B cell (primary cell): ENCODE data around the gene NOP16. TPM values are rescaled to one million over a fixed set of nuclear protein-coding genes. Genes with fewer than 3 reads are reported as not detected.

Experiments
- ATAC-seq: fragments of 200-7000 bp; cut with Tn5 transposase; one replicate; pipeline ENCODE4 v1.10.0; 2021; ENCODE audit warnings: low read depth, mild to moderate bottlenecking, moderate number of reproducible peaks, moderate library complexity
- CTCF ChIA-PET: fragments of 350-600 bp; sonication (Branson Sonifier 250); formaldehyde crosslinking; loops from one replicate; lab custom pipeline; 2021; ENCODE audit warnings: antibody characterized with exemption, inconsistent platforms; lab: Charles Lee
- POLR2A ChIA-PET: fragments of 350-600 bp; sonication (Branson Sonifier 250); formaldehyde crosslinking; loops from one replicate; lab custom pipeline; 2021; ENCODE audit warnings: antibody characterized with exemption; lab: Charles Lee
- DNase-seq: peaks from one replicate; pipeline ENCODE4 v3.0.0; 2013
- H2AFZ ChIP-seq: 2 replicates; pipeline ENCODE4 v1.6.1; 2012; ENCODE audit warnings: mild to moderate bottlenecking, low read depth, low read length; ENCODE audit not compliant: insufficient read depth, poor library complexity, severe bottlenecking
- H3K27ac ChIP-seq, 2 donors: 1 replicate in 1 of 2; 2 replicates in 1 of 2; pipeline ENCODE4 v1.5.1; 2012 to 2013; ENCODE audit warnings: low read length in 2 of 2, mild to moderate bottlenecking in 2 of 2, moderate library complexity in 1 of 2
- H3K27me3 ChIP-seq, 4 experiments: fragments of 200-600 bp in 1 of 4; sonication (generic) in 1 of 4; replicated peaks in 1 of 4; 1 replicate in 2 of 4; 2 replicates in 2 of 4; pipeline versions ENCODE4 v1.6.1 to v1.7.0; 2013 to 2016; ENCODE audit warnings: low read length in 3 of 4, mild to moderate bottlenecking in 2 of 4, mixed read lengths in 1 of 4, moderate library complexity in 1 of 4; ENCODE audit not compliant: insufficient read depth in 4 of 4, control insufficient read depth in 3 of 4; ENCODE audit errors: control extremely low read depth in 1 of 4
- H3K36me3 ChIP-seq, 2 experiments: replicated peaks in 1 of 2; 1 replicate in 1 of 2; 2 replicates in 1 of 2; pipeline versions ENCODE4 v1.6.1 to v1.7.1; 2013; ENCODE audit warnings: low read length in 1 of 2; ENCODE audit not compliant: insufficient read depth in 2 of 2, control insufficient read depth in 1 of 2; ENCODE audit errors: control extremely low read depth in 1 of 2, extremely low read depth in 1 of 2
- H3K4me1 ChIP-seq, 2 donors: fragments of 200-600 bp in 1 of 2; sonication (generic) in 1 of 2; 1 replicate in 1 of 2; 2 replicates in 1 of 2; pipeline versions ENCODE4 v1.5.1 to v1.6.1; 2013 to 2017; ENCODE audit warnings: low read length in 2 of 2; ENCODE audit not compliant: control insufficient read depth in 2 of 2, insufficient read depth in 2 of 2
- H3K4me2 ChIP-seq: replicated peaks from 2 replicates; pipeline ENCODE3; 2012; ENCODE audit warnings: mild to moderate bottlenecking, low read depth, low read length; ENCODE audit not compliant: poor library complexity, severe bottlenecking
- H3K4me3 ChIP-seq, 5 experiments: fragments of 200-600 bp in 1 of 5; sonication (generic) in 1 of 5; 1 replicate in 3 of 5; 2 replicates in 2 of 5; pipeline versions ENCODE4 v1.5.1 to v1.7.0; 2011 to 2016; ENCODE audit warnings: low read length in 4 of 5, mild to moderate bottlenecking in 4 of 5, low read depth in 2 of 5, control low read depth in 1 of 5, moderate library complexity in 1 of 5; ENCODE audit not compliant: insufficient read depth in 1 of 5; ENCODE audit errors: control extremely low read depth in 1 of 5, extremely low read depth in 1 of 5
- H3K79me2 ChIP-seq: fragments of 200-600 bp; sonication (generic); one replicate; pipeline ENCODE4 v1.6.0; 2016; ENCODE audit warnings: low read length; ENCODE audit not compliant: control insufficient read depth, insufficient read depth
- H3K9ac ChIP-seq: fragments of 200-600 bp; sonication (generic); 2 replicates; pipeline ENCODE4 v1.6.1; 2017; ENCODE audit warnings: mild to moderate bottlenecking, low read length, moderate library complexity
- H3K9me3 ChIP-seq, 3 donors: one replicate each; pipeline versions ENCODE4 v1.6.1 to v1.7.1; 2013; ENCODE audit warnings: low read length in 2 of 3; ENCODE audit not compliant: control insufficient read depth in 2 of 3, insufficient read depth in 1 of 3; ENCODE audit errors: control extremely low read depth in 1 of 3
- H4K20me1 ChIP-seq: 2 replicates; pipeline ENCODE4 v1.6.0; 2012; ENCODE audit warnings: mild to moderate bottlenecking, low read length; ENCODE audit not compliant: insufficient read depth, control insufficient read depth, poor library complexity, severe bottlenecking
- H3K27ac Mint-ChIP-seq: one replicate; pipeline ENCODE4 v1.8.0; 2021; ENCODE audit warnings: mixed read lengths
- H3K27me3 Mint-ChIP-seq: one replicate; pipeline ENCODE4 v1.8.0; 2021; ENCODE audit warnings: mixed read lengths
- H3K4me1 Mint-ChIP-seq: one replicate; pipeline ENCODE4 v1.8.0; 2021; ENCODE audit warnings: mixed read lengths
- H3K4me3 Mint-ChIP-seq: one replicate; pipeline ENCODE4 v1.8.0; 2021; ENCODE audit warnings: mixed read lengths
- H3K9me3 Mint-ChIP-seq: one replicate; pipeline ENCODE4 v1.8.0; 2022; ENCODE audit warnings: mixed read lengths; ENCODE audit not compliant: insufficient read depth
- CTCF ChIP-seq: fragments of 200-600 bp; IDR thresholded peaks from one replicate; pipeline ENCODE4 v1.8.0; 2022; ENCODE audit warnings: antibody characterized with exemption, mild to moderate bottlenecking
- EZH2 ChIP-seq: IDR thresholded peaks from 2 replicates; pipeline ENCODE4 v1.6.1; 2012; ENCODE audit warnings: borderline replicate concordance, low read depth, mild to moderate bottlenecking, moderate library complexity, low read length; ENCODE audit not compliant: insufficient read depth, poor library complexity, severe bottlenecking
- WGBS: methylation state at CpG from one replicate; pipeline ENCODE4 v1.1.5; 2013; ENCODE audit warnings: missing lambda C conversion rate; ENCODE audit not compliant: insufficient coverage; 5-methylcytosine and 5-hydroxymethylcytosine counted together
- intact Hi-C: fragments of 100-400 bp; cut with micrococcal nuclease; formaldehyde crosslinking; loops from one replicate; pipeline ENCODE4 v1.10.0; 2022
- polyA plus RNA-seq: library from polyadenylated mRNA; depleted of rRNA; stranded (reverse); fragments of >200 nt; gene quantifications from 2 replicates; pipeline ENCODE4 v1.2.3, GENCODE V29; 2012
- total RNA-seq, 2 donors: library from RNA; stranded (reverse); fragments of 120-200 nt in 1 of 2; gene quantifications; 1 replicate in 1 of 2; 2 replicates in 1 of 2; pipeline versions ENCODE4 v1.2.3 to v1.2.4, GENCODE V29; 2013 to 2022

NOP16 gene
- total and polyA plus RNA-seq, 2 donors (not counting 1 experiment from before 2014, with no cell fraction given) = 25.0 to 27.8 TPM

- ATAC-seq = no peak
- Mint-ChIP-seq H3K27me3 (no peaks in the 10 kb centered on the region), H3K4me3 (peak overlapping the region; percentile 3), H3K9me3 (no peaks in the 10 kb centered on the region), H3K27ac (no peak overlapping the region), H3K4me1 (peaks cover 21% of the 10 kb centered on the region)
- H3K4me2 ChIP-seq = no peak overlapping the region
- H3K9me3 ChIP-seq = no peaks in the 10 kb centered on the region
- H3K27ac ChIP-seq = no peak overlapping the region
- WGBS = 100% methylated on average over 6 of the region's 7 CpGs
- no peak for DNase-seq
- TF ChIP-seq EZH2 (no peak), CTCF (no peak)
- no peak overlapping the region for H3K4me3 ChIP-seq
- peaks cover 14 to 19% of the 10 kb centered on the region in 2 donors for H3K4me1 ChIP-seq
- peaks cover 26% of the 10 kb centered on the region for H3K79me2 ChIP-seq
- H2AFZ ChIP-seq = no peak overlapping the region
- peaks cover 0 to 6% of the 10 kb centered on the region in 2 experiments for H3K36me3 ChIP-seq
- intact Hi-C loops = no loop called here
- no peak overlapping the region for H3K9ac ChIP-seq
- no peaks in the 10 kb centered on the region for H3K27me3 ChIP-seq
- ChIA-PET POLR2A (no interaction called here), CTCF (interaction anchor here (0.7 kb wide), 1 partner anchor 130 kb away, joined by 4 read pairs; no protein-coding TSS in a partner anchor)
- peaks cover 8% of the 10 kb centered on the region for H4K20me1 ChIP-seq
Measured at GRCh38 chr5:176413709-176414191, 25.4 kb upstream of the NOP16 start.

GRCh38 chr5:176413255-176413565, 24.8 kb upstream of the NOP16 start:
- Histone ChIP-seq H3K4me3 (no peak overlapping the region), H3K4me1 (peaks cover 14 to 19% of the 10 kb centered on the region in 2 donors), H4K20me1 (peaks cover 8% of the 10 kb centered on the region), H3K36me3 (peaks cover 0 to 6% of the 10 kb centered on the region in 2 experiments), H3K27me3 (no peaks in the 10 kb centered on the region), H3K27ac (no peak overlapping the region), H3K9ac (no peak overlapping the region), H3K79me2 (peaks cover 25% of the 10 kb centered on the region), H3K4me2 (no peak overlapping the region), H2AFZ (no peak overlapping the region), H3K9me3 (no peaks in the 10 kb centered on the region)
- ChIA-PET CTCF (no interaction called here), POLR2A (no interaction called here)
- Mint-ChIP-seq H3K4me1 (peaks cover 21% of the 10 kb centered on the region), H3K9me3 (no peaks in the 10 kb centered on the region), H3K4me3 (no peak overlapping the region), H3K27me3 (no peaks in the 10 kb centered on the region), H3K27ac (no peak overlapping the region)
- WGBS = 100% methylated on average over 2 of the region's 2 CpGs
- TF ChIP-seq CTCF (no peak), EZH2 (no peak)
- DNase-seq (no peak), ATAC-seq (no peak)
- intact Hi-C loops = no loop called here
